K562 (cell line): ENCODE measurements around the gene MYMX.

Source experiments
- GABPA ChIP-seq: fragments of 200-800 bp; sonication (Bioruptor generic); conservative IDR thresholded peaks from 2 replicates; pipeline ENCODE4 v1.6.1; 2016; ENCODE audit warnings: low read depth, missing genetic modification characterization, missing compliant biosample characterization
- MAX ChIP-seq: sonication (generic); formaldehyde crosslinking; IDR thresholded peaks from 2 replicates; pipeline ENCODE4 v1.9.0; 2022; ENCODE audit warnings: mild to moderate bottlenecking, missing genetic modification reagents
- NCOA4 ChIP-seq: fragments of 450-650 bp; IDR thresholded peaks from 2 replicates; pipeline ENCODE4 v1.6.1; 2018; ENCODE audit warnings: mild to moderate bottlenecking; ENCODE audit not compliant: partially characterized antibody
- NR0B1 ChIP-seq: fragments of 450-650 bp; IDR thresholded peaks from one replicate; pipeline ENCODE4 v1.6.1; 2018; ENCODE audit warnings: mild to moderate bottlenecking, moderate library complexity; ENCODE audit not compliant: partially characterized antibody
- POLR2A ChIP-seq: fragments of 450-650 bp; conservative IDR thresholded peaks from 2 replicates; pipeline ENCODE4 v1.6.1; 2016
- SP1 ChIP-seq: sonication (generic); formaldehyde crosslinking; IDR thresholded peaks from 2 replicates; pipeline ENCODE4 v1.8.1; 2022; ENCODE audit warnings: mild to moderate bottlenecking, missing genetic modification reagents
- STAG1 ChIP-seq: sonication (generic); formaldehyde crosslinking; IDR thresholded peaks from 2 replicates; pipeline ENCODE4 v1.5.0; 2020; ENCODE audit warnings: missing genetic modification reagents, borderline replicate concordance
- TAF1 ChIP-seq: IDR thresholded peaks from 2 replicates; pipeline ENCODE4 v1.6.1; 2011; ENCODE audit warnings: mild to moderate bottlenecking, low read length, moderate library complexity; ENCODE audit not compliant: insufficient read depth, control insufficient read depth, severe bottlenecking; ENCODE audit errors: extremely low read depth
- ZNF785 ChIP-seq: fragments of 250-450 bp; sonication (Bioruptor Pico); IDR thresholded peaks from 2 replicates; pipeline ENCODE4 v1.4.0; 2020; ENCODE audit warnings: mild to moderate bottlenecking
- TF ChIP-seq, protein P1 (sequence below), 3 experiments: IDR thresholded peaks in 2 of 3; conservative IDR thresholded peaks in 1 of 3; 2 replicates each; pipeline ENCODE4 v1.5.1; 2011 to 2012; ENCODE audit warnings: low read length in 3 of 3, mild to moderate bottlenecking in 3 of 3, control low read depth in 2 of 3, improper control_type of control experiment in 1 of 3, inconsistent platforms in 1 of 3, low read depth in 1 of 3, mixed read lengths in 1 of 3, moderate library complexity in 1 of 3; ENCODE audit not compliant: insufficient read depth in 2 of 3
- TF ChIP-seq, protein P2 (sequence below): fragments of 450-650 bp; IDR thresholded peaks from 2 replicates; pipeline ENCODE4 v1.6.1; 2016

GRCh38 chr6:44176130-44176761 is 40.5 kb upstream of the MYMX start:
- TF ChIP-seq, protein P1, sequence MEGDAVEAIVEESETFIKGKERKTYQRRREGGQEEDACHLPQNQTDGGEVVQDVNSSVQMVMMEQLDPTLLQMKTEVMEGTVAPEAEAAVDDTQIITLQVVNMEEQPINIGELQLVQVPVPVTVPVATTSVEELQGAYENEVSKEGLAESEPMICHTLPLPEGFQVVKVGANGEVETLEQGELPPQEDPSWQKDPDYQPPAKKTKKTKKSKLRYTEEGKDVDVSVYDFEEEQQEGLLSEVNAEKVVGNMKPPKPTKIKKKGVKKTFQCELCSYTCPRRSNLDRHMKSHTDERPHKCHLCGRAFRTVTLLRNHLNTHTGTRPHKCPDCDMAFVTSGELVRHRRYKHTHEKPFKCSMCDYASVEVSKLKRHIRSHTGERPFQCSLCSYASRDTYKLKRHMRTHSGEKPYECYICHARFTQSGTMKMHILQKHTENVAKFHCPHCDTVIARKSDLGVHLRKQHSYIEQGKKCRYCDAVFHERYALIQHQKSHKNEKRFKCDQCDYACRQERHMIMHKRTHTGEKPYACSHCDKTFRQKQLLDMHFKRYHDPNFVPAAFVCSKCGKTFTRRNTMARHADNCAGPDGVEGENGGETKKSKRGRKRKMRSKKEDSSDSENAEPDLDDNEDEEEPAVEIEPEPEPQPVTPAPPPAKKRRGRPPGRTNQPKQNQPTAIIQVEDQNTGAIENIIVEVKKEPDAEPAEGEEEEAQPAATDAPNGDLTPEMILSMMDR (IDR thresholded peaks at IDR 0.05 in 2 of 3, conservative IDR thresholded peaks at IDR 0.05 in 1 of 3; ENCODE audit: insufficient read depth in 2 of 3, low read depth in 1 of 3, low read length in 3 of 3), result no peak
- TF ChIP-seq STAG1 (CRISPR knock-in tag) (no peak), ZNF785 (CRISPR knock-in tag) (no peak), POLR2A (no peak), TAF1 (no peak), SP1 (CRISPR knock-in tag) (no peak), NCOA4 (no peak), GABPA (no peak), MAX (CRISPR knock-in tag) (no peak), NR0B1 (no peak)
- TF ChIP-seq, protein P2, sequence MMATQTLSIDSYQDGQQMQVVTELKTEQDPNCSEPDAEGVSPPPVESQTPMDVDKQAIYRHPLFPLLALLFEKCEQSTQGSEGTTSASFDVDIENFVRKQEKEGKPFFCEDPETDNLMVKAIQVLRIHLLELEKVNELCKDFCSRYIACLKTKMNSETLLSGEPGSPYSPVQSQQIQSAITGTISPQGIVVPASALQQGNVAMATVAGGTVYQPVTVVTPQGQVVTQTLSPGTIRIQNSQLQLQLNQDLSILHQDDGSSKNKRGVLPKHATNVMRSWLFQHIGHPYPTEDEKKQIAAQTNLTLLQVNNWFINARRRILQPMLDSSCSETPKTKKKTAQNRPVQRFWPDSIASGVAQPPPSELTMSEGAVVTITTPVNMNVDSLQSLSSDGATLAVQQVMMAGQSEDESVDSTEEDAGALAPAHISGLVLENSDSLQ, result no peak
